ENCODE results near the gene SERINC2.
"Not testable (repeated sequence)": the region's sequence is repeated elsewhere in the genome, so short reads cannot be mapped to it uniquely, and the experiment has no call there.

Gene SERINC2

GRCh38 chr1:31472314-31472651 lies 59.3 kb downstream of the SERINC2 start:
- DNase-seq: not testable (repeated sequence)

- DNase-seq: not testable (repeated sequence)
Observed at GRCh38 chr1:31472673-31473072, 59.7 kb downstream of the SERINC2 start.

- DNase-seq: not testable (repeated sequence)
Observed at GRCh38 chr1:31473508-31473907, 60.5 kb downstream of the SERINC2 start.

GRCh38 chr1:31474567-31474966 lies 61.6 kb downstream of the SERINC2 start:
- not testable (repeated sequence) for DNase-seq

- no peak for DNase-seq
Observed at GRCh38 chr1:31476891-31477846, 64.2 kb downstream of the SERINC2 start.

- no peak for DNase-seq
Observed at GRCh38 chr1:31478167-31478566, 65.2 kb downstream of the SERINC2 start.

GRCh38 chr1:31479811-31480210 lies 66.8 kb downstream of the SERINC2 start:
- no peak for DNase-seq

GRCh38 chr1:31480426-31480825 lies 67.4 kb downstream of the SERINC2 start:
- DNase-seq: not testable (repeated sequence)

GRCh38 chr1:31482482-31483011 lies 69.5 kb downstream of the SERINC2 start:
- DNase-seq: no peak

- peak; percentile 98 for DNase-seq
Observed at GRCh38 chr1:31483012-31483946, 70.3 kb downstream of the SERINC2 start.

All from fibroblast of skin of abdomen (primary cell).